ENCODE data around the gene ADAMTSL1. TPM values are rescaled to one million over a fixed set of nuclear protein-coding genes. Genes with fewer than 3 reads are reported as not detected.
A peak's percentile ranks its signal among the peaks of the same experiment; 100 is the strongest.

Gene ADAMTSL1
- total RNA-seq, 1 donor from 2014 or later, result 1.6 TPM

- TF ChIP-seq, protein P1, sequence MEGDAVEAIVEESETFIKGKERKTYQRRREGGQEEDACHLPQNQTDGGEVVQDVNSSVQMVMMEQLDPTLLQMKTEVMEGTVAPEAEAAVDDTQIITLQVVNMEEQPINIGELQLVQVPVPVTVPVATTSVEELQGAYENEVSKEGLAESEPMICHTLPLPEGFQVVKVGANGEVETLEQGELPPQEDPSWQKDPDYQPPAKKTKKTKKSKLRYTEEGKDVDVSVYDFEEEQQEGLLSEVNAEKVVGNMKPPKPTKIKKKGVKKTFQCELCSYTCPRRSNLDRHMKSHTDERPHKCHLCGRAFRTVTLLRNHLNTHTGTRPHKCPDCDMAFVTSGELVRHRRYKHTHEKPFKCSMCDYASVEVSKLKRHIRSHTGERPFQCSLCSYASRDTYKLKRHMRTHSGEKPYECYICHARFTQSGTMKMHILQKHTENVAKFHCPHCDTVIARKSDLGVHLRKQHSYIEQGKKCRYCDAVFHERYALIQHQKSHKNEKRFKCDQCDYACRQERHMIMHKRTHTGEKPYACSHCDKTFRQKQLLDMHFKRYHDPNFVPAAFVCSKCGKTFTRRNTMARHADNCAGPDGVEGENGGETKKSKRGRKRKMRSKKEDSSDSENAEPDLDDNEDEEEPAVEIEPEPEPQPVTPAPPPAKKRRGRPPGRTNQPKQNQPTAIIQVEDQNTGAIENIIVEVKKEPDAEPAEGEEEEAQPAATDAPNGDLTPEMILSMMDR (IDR thresholded peaks at IDR 0.05; ENCODE audit: insufficient read depth, low read length, severe bottlenecking), result no peak
- FAIRE-seq (no peak), DNase-seq (ENCODE audit: low read depth) (no peak)
- Histone ChIP-seq H3K4me3 (ENCODE audit: low read depth, low read length) (no peak overlapping the region), H3K27me3 (ENCODE audit: control insufficient read depth, insufficient read depth, low read length) (no peaks in the 10 kb centered on the region), H3K36me3 (ENCODE audit: control insufficient read depth, insufficient read depth, low read length) (no peaks in the 10 kb centered on the region)
These were observed 210.8 kb downstream of the ADAMTSL1 start for GRCh38 chr9:18684593-18685317.

DNA sequence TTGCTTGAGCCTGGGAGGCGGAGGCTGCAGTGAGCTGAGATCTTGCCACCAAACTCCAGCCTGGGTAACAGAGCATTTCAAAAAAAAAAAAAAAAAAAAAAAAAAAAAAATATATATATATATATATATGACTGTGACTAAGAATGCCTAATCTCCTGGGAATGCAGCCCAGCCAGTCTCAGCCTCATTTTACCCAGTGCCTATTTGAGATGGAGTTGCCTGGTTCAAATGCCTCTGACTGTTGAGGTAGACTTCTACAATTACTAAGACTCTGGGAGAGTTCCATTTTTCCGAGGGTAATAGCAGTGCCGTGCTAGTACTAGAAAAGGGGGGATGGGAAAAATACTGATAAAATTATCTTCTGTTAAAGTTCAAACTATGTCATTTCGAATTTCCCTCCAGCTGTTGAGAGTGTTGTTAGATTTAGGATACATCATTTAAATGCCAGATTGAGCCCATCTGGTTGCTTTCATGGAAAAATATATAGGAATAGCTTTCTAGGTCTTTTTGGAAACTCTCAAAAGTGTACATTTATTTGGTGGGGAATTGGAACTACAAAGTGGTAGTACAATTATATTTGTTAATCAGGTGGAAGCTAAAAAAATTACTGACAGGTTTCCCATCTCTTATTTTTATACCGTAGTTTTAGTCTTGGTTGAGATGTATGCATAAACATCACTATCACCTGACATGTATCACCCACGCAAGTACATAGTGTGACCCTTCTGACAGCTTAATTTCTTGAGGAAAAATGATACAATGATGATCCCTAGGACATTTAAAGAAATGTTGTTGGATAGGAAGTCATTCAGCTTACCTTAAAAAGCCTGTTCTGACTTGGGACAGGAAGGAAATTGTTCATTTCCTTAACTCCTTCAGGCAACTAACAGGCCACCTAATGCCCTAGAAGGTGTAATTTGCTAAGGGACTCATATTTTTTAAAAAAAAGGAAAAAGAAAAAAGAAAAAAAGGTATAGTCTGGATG lies 214.9 kb downstream of the ADAMTSL1 start:
- H3K27me3 ChIP-seq (ENCODE audit: control insufficient read depth, insufficient read depth, low read length), result no peaks in the 10 kb centered on the region
- no peaks in the 10 kb centered on the region for H3K36me3 ChIP-seq (ENCODE audit: control insufficient read depth, insufficient read depth, low read length)
- DNase-seq (ENCODE audit: low read depth) (peak; percentile 88), FAIRE-seq (no peak)
- TF ChIP-seq, protein P1 (IDR thresholded peaks at IDR 0.05; ENCODE audit: insufficient read depth, low read length, severe bottlenecking), result no peak
- no peak overlapping the region for H3K4me3 ChIP-seq (ENCODE audit: low read depth, low read length)

GRCh38 chr9:18689921-18690320 lies 216.0 kb downstream of the ADAMTSL1 start:
- H3K27me3 ChIP-seq (ENCODE audit: control insufficient read depth, insufficient read depth, low read length), result no peaks in the 10 kb centered on the region
- FAIRE-seq, result no peak
- no peak overlapping the region for H3K4me3 ChIP-seq (ENCODE audit: low read depth, low read length)
- TF ChIP-seq, protein P1 (IDR thresholded peaks at IDR 0.05; ENCODE audit: insufficient read depth, low read length, severe bottlenecking), result no peak
- no peak for DNase-seq (ENCODE audit: low read depth)
- H3K36me3 ChIP-seq (ENCODE audit: control insufficient read depth, insufficient read depth, low read length), result no peaks in the 10 kb centered on the region

- no peak for FAIRE-seq
- Histone ChIP-seq H3K36me3 (ENCODE audit: control insufficient read depth, insufficient read depth, low read length) (no peaks in the 10 kb centered on the region), H3K27me3 (ENCODE audit: control insufficient read depth, insufficient read depth, low read length) (no peaks in the 10 kb centered on the region), H3K4me3 (ENCODE audit: low read depth, low read length) (no peak overlapping the region)
- no peak for DNase-seq (ENCODE audit: low read depth)
- TF ChIP-seq, protein P1 (IDR thresholded peaks at IDR 0.05; ENCODE audit: insufficient read depth, low read length, severe bottlenecking), result no peak
These were observed 218.3 kb downstream of the ADAMTSL1 start for GRCh38 chr9:18692268-18692667.

DNA sequence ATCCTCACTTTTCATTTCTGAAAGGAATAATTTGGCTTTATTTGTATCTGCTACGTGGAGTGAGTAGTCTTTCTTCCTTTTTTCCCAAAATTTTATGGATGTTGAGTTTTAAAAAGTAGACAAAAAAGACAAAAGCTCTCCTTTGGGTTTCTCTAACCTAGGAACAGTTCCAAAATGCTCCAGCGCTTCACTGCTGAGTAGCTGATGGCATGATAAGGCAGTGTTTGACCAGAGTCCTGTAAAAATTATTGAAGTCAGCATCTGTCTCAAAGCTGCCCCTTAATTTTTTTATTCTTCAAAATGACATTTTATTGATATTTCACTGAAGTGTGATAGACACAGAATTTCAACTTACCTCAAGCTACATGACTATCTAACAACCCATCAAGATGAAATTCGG lies 219.0 kb downstream of the ADAMTSL1 start:
- Histone ChIP-seq H3K4me3 (ENCODE audit: low read depth, low read length) (no peak overlapping the region), H3K36me3 (ENCODE audit: control insufficient read depth, insufficient read depth, low read length) (no peaks in the 10 kb centered on the region), H3K27me3 (ENCODE audit: control insufficient read depth, insufficient read depth, low read length) (no peaks in the 10 kb centered on the region)
- TF ChIP-seq, protein P1 (IDR thresholded peaks at IDR 0.05; ENCODE audit: insufficient read depth, low read length, severe bottlenecking), result no peak
- FAIRE-seq (no peak), DNase-seq (ENCODE audit: low read depth) (no peak)

Data from bronchial epithelial cell (primary cell).